Stimulated activated CD4-positive, alpha-beta T cell treated with anti-CD3 and anti-CD28 coated beads, Interleukin-1b, Interleukin-23, amount 100 ng/mL, for 48 hours (primary cell): ENCODE results near the gene TMEM132D.
"Not testable (repeated sequence)": the region's sequence is repeated elsewhere in the genome, so short reads cannot be mapped to it uniquely, and the experiment has no call there.

Experiments
- DNase-seq: peaks from one replicate; pipeline ENCODE4 v3.0.0-alpha.2; 2020

Gene TMEM132D

GRCh38 chr12:129080391-129080790 lies 823.4 kb downstream of the TMEM132D start:
- DNase-seq = no peak

DNA sequence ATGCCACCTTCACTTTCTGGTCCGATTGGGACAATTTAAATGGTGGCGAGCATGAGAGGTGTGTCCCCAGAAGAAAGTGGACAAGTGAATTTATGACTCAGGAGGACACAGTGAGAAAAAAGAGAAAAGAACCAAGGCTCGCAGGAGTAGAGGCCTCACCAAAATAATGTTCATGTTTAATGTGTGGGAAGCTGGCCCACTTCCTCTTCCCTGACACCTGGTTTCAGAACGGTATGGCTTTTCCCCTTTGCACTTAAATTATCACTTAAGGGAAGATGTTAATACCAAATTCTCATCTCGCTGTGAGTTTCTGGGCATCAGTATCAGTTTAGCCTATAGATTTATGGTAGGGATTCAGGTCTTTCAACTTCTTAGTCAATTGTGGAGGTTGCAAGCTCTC lies 824.1 kb downstream of the TMEM132D start:
- no peak for DNase-seq

DNA sequence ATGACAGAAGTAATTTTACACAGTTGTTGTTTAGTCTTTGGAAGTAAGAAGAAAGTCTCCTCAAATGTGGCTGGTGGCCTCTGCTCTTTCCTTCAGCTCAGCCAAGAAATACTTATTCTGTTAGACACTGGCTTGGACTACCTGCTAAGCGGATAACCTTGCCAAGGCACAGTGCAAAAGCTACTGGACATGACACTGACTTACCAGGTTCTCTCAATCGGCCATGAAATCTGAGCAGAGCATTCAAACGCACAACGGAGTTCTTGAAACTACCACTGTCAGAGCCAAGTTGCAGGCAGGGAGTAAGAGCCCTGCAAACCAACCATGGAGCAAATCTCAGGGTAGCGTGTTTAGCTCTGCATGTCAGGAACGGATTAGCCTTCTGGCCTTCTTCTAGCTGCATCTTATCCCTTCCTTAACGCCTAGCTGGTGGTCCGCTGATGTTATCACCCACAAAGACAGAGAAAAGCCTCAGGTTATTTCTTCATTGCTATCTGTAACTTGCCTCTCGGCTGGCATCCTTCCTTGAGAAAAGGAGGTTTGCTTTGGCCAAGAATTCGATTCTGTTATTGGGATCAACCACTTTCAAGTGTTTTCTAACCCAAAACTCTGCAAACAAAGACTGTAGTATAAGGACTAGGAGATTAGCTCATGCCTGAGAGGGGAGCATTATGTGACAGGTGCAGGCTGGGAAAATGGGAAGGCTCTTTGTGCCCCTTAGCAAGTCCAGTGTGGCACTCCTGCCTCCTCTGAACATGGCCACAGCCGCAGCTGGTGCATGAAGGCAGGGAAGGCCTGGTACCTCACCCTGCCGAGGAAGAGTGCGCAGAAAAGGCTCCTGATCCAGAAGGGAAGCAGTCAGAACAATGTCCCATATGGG lies 827.1 kb downstream of the TMEM132D start:
- DNase-seq = no peak

DNA sequence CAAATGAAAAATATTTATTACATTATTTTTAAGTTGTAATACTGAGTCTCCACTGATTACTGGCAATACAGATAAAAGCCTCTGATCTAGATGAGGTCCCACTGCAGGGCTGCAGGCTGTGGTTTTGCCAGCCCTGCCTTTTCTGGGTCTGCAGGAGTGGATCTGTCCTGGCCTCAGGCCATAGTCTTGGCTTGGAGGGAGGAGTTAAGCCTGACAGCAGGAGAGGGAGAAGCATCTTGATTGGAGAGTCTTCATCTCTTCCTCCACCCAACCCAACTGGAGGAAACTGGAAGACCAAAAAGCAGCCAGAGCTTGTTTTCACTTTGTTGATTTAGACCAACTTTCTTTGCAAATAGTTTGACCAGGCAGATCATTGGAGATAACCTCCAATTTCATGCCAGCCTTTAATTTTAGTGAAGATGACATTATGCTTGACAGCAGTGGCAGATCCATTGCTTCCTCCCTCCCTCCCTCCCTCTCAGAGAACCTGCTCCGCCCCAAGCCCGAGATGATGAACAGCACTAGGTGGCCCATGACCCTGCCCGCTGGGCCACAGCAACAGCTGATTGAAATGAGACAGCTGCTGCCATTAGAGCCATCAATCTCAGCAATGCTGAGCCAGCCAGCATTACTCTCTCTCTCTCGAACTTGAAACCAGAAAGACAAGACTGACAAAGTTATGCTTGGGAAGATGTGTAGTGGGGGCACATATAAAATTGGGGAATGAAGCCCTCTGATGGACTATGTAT lies 828.2 kb downstream of the TMEM132D start:
- DNase-seq = no peak

GRCh38 chr12:129074379-129074778 lies 829.4 kb downstream of the TMEM132D start:
- DNase-seq = no peak

GRCh38 chr12:129073157-129073915 lies 830.5 kb downstream of the TMEM132D start:
- no peak for DNase-seq

- no peak for DNase-seq
These were observed 832.5 kb downstream of the TMEM132D start for GRCh38 chr12:129071362-129071761.

- no peak for DNase-seq
These were observed 833.9 kb downstream of the TMEM132D start for GRCh38 chr12:129069886-129070285.

- no peak for DNase-seq
These were observed 835.1 kb downstream of the TMEM132D start for GRCh38 chr12:129068684-129069083.

- no peak for DNase-seq
These were observed 836.3 kb downstream of the TMEM132D start for GRCh38 chr12:129067491-129067890.

DNA sequence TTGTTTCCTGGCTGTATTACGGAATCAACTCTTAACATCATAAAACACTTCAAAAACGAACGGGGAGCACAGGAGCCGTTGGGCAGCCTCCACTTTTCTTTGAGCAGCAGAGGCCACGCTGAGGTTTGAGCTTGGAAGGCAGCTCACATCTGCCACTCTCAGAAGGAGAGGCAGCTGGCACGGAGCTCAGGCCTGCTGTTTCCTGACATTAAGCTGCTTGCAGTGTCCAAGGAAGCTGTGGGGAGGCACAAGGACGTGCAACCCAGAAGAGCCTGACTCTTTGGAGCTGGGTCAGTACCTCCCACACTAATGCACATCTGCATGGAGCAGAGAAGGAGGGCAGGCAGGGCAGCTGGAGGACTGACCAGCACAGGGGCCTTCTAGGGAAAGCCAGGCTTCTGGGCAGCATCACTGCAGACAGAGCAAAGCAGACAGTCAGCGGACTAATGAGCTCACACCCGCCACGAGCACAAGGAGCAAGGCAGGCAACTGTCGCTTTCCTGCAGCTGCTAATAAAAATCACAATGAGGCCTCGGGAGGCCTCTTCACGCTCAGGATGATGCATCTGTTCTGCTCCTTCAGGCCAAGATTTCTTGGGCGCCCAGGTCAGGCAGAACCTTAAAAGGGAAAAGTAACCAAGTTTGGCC lies 839.5 kb downstream of the TMEM132D start:
- no peak for DNase-seq

DNA sequence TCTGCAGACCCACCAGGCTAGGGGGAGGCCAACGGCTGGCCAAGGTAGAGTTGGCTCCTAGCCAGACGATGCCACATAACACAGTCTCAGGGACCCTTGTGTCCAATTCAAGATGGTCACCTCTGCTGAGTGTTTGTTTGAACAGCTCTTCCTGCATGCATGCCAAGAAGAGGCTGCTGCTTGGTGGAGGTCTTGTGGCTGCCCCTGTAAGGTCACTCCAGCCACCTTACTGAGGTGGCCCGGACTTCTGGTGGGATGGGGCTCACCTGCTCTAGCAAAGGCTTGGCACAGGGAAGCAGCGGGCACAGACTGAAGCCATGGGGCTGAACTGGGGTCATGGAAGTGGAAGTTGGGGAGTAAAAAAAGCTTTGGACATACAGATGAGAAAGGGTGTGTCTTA lies 840.2 kb downstream of the TMEM132D start:
- no peak for DNase-seq

- DNase-seq = no peak
These were observed 850.6 kb downstream of the TMEM132D start for GRCh38 chr12:129053232-129053631.

DNA sequence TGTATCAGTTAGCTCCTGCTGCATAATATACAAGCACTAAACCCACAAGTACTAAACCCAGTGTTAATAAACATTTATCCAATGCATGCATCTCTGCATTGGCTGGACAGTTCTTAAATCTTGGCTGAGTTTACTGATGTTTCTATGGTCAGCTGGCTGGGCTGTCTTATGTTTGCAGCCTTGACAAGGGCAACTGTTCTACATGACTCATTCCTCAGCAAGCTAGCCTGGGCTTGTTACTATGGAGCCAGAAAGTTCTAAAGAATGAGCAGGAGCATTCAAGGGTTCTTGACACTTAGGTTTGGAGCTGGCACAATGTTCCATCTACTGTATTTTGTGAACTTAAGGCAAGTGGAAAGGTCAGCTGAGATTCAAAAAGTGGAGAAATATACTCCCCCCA lies 851.5 kb downstream of the TMEM132D start:
- no peak for DNase-seq

- no peak for DNase-seq
These were observed 853.9 kb downstream of the TMEM132D start for GRCh38 chr12:129049917-129050316.

- not testable (repeated sequence) for DNase-seq
These were observed 860.5 kb downstream of the TMEM132D start for GRCh38 chr12:129043334-129043733.

DNA sequence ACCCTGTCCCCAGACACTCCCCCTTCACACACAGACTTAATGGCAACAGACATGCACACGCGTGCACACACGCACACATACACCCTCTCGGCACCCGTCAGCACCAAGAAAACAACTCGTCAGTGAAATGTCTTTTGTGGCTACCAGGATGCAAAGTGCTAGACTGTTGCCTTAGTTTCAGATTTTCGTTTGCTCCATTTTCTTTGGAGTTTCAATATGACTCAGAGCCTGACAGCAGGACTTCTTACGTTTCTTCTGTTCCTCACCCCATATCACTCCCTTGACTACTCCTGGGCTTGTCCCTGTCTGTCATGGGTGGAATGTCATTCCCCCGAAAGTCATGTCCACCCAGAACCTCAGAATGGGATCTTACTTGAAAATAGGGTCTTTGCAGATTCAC lies 867.7 kb downstream of the TMEM132D start:
- no peak for DNase-seq

DNA sequence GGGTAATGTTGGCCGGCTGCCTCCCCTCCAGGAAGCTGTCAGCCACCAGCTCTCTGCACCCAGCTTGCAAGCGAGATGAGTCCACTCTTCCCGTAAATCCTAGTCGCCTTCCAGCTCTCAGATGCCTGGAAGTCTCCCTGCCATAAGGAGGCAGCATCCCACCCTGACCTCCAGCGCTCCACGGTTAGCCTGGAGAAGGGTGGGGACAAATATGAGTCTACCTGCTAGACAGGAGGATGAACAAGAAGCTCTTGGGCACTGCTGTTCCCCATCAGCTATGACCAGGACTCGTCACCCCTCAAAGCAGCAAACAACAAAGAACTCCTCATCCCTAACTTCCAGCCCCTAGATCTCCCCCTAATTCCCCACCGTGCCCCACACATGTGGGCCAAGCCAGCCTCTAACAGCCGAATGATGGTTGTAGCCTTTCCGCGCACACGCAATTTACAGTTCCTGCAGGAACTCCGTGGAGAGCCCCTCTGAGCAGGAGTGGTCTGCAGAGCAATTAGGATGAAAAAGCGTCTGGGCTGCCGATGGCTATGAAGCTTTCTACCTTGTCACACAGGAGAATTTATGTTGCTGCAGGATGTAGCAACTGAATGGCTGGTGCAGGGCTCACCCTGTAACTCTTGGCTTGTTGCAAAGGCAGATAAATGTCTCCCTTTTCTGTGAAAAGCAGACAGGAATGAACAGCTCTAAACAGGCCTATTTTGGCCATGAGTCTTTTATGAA lies 869.1 kb downstream of the TMEM132D start:
- DNase-seq = no peak

- no peak for DNase-seq
These were observed 875.0 kb downstream of the TMEM132D start for GRCh38 chr12:129028844-129029243.

- DNase-seq = no peak
These were observed 878.8 kb downstream of the TMEM132D start for GRCh38 chr12:129025055-129025454.
